Keratinocyte (primary cell): ENCODE measurements around the gene EYS.

Source experiments
- CTCF ChIP-seq, 3 experiments: IDR thresholded peaks in 1 of 3; conservative IDR thresholded peaks in 1 of 3; optimal IDR thresholded peaks in 1 of 3; 2 replicates in 2 of 3; 3 replicates in 1 of 3; pipeline versions ENCODE3 to v1.5.1; 2011; ENCODE audit warnings: low read length in 3 of 3, mild to moderate bottlenecking in 3 of 3, moderate library complexity in 2 of 3, control low read depth in 1 of 3, inconsistent platforms in 1 of 3; ENCODE audit not compliant: insufficient read depth in 2 of 3; ENCODE audit errors: extremely low read depth in 1 of 3
- EZH2 ChIP-seq: IDR thresholded peaks from one replicate; pipeline ENCODE4 v1.6.1; 2012; ENCODE audit warnings: inconsistent platforms, mild to moderate bottlenecking, low read length, moderate library complexity

- TF ChIP-seq CTCF (optimal IDR thresholded peaks at IDR 0.05 in 1 of 3, IDR thresholded peaks at IDR 0.05 in 1 of 3, conservative IDR thresholded peaks at IDR 0.05 in 1 of 3; ENCODE audit: extremely low read depth in 1 of 3, insufficient read depth in 2 of 3, low read length in 3 of 3) (no peak), EZH2 (no peak)
Observed at GRCh38 chr6:63968650-63969049, 1738.4 kb downstream of the EYS start.
